D721Med (cell line): ENCODE data around the gene ST7L.
"Not testable (repeated sequence)": the region's sequence is repeated elsewhere in the genome, so short reads cannot be mapped to it uniquely, and the experiment has no call there.

Experiments used
- DNase-seq: peaks from one replicate; pipeline ENCODE4 v3.0.0; 2011; ENCODE audit warnings: low spot score; ENCODE audit not compliant: insufficient read length
- FAIRE-seq: peaks from 2 replicates; lab custom pipeline; 2011; peaks lifted over from hg19 to GRCh38; lab: Jason Lieb, UNC
- CTCF ChIP-seq: IDR thresholded peaks from 2 replicates; pipeline ENCODE4 v1.5.1; 2012; ENCODE audit warnings: mild to moderate bottlenecking, control low read depth; ENCODE audit not compliant: insufficient read depth; ENCODE audit errors: missing control alignments

The ST7L gene

GRCh38 chr1:112502826-112503225 lies 116.1 kb downstream of the ST7L start:
- peak; percentile 68 for DNase-seq
- TF ChIP-seq CTCF = no peak

GRCh38 chr1:112501810-112502641 lies 116.9 kb downstream of the ST7L start:
- FAIRE-seq (no peak), DNase-seq (no peak)
- TF ChIP-seq CTCF = peak; percentile 58

More at GRCh38 chr1:112502826-112503225, 116.1 kb downstream of the ST7L start:
- FAIRE-seq = no peak

GRCh38 chr1:112496290-112496689 lies 122.7 kb downstream of the ST7L start:
- FAIRE-seq (no peak), DNase-seq (no peak)
- no peak for TF ChIP-seq CTCF

GRCh38 chr1:112493351-112493750 lies 125.6 kb downstream of the ST7L start:
- no peak for FAIRE-seq
- TF ChIP-seq CTCF = no peak

GRCh38 chr1:112492076-112492475 lies 126.9 kb downstream of the ST7L start:
- no peak for DNase-seq
- no peak for FAIRE-seq
- no peak for TF ChIP-seq CTCF

More at GRCh38 chr1:112493351-112493750, 125.6 kb downstream of the ST7L start:
- DNase-seq = no peak

GRCh38 chr1:112488141-112488540 lies 130.8 kb downstream of the ST7L start:
- FAIRE-seq (no peak), DNase-seq (no peak)
- no peak for TF ChIP-seq CTCF

GRCh38 chr1:112487686-112488085 lies 131.3 kb downstream of the ST7L start:
- DNase-seq, FAIRE-seq: not testable (repeated sequence)

- FAIRE-seq, DNase-seq: not testable (repeated sequence)
Observed at GRCh38 chr1:112486063-112486462, 132.9 kb downstream of the ST7L start.
